Measurements from ENCODE around the gene KCNAB1. TPM values are rescaled to one million over a fixed set of nuclear protein-coding genes. Genes with fewer than 3 reads are reported as not detected.

The KCNAB1 gene
- total and polyA plus RNA-seq, 2 donors (not counting 1 experiment from before 2014, with no cell fraction given): 0.03 to 0.33 TPM

GRCh38 chr3:156400062-156400461 lies 279.7 kb downstream of the KCNAB1 start:
- H3K4me3 ChIP-seq (replicated peaks in 1 of 4; ENCODE audit: control extremely low read depth in 1 of 4, insufficient read depth in 1 of 4, low read depth in 3 of 4, low read length in 4 of 4): no peak overlapping the region
- no peak overlapping the region for H3K9ac ChIP-seq (ENCODE audit: insufficient read depth, low read length)
- TF ChIP-seq, protein P1, sequence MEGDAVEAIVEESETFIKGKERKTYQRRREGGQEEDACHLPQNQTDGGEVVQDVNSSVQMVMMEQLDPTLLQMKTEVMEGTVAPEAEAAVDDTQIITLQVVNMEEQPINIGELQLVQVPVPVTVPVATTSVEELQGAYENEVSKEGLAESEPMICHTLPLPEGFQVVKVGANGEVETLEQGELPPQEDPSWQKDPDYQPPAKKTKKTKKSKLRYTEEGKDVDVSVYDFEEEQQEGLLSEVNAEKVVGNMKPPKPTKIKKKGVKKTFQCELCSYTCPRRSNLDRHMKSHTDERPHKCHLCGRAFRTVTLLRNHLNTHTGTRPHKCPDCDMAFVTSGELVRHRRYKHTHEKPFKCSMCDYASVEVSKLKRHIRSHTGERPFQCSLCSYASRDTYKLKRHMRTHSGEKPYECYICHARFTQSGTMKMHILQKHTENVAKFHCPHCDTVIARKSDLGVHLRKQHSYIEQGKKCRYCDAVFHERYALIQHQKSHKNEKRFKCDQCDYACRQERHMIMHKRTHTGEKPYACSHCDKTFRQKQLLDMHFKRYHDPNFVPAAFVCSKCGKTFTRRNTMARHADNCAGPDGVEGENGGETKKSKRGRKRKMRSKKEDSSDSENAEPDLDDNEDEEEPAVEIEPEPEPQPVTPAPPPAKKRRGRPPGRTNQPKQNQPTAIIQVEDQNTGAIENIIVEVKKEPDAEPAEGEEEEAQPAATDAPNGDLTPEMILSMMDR (conservative IDR thresholded peaks at IDR 0.05 in 1 of 2, IDR thresholded peaks at IDR 0.05 in 1 of 2; ENCODE audit: low read depth in 1 of 2, low read length in 2 of 2): no peak
- TF ChIP-seq EZH2 (IDR thresholded peaks at IDR 0.05; ENCODE audit: low read length, missing control alignments): no peak
- no peak for DNase-seq (ENCODE audit: low read depth in 2 of 2)
- no peaks in the 10 kb centered on the region for H3K4me1 ChIP-seq (ENCODE audit: control insufficient read depth, extremely low read depth, insufficient read depth, low read length)
- no peak overlapping the region for H3K4me2 ChIP-seq (ENCODE audit: extremely low read depth, insufficient read depth, low read length)
- no peaks in the 10 kb centered on the region for H4K20me1 ChIP-seq (ENCODE audit: control insufficient read depth, extremely low read depth, insufficient read depth, low read length)
- H2AFZ ChIP-seq (ENCODE audit: low read length): no peak overlapping the region
- H3K27ac ChIP-seq (ENCODE audit: insufficient read depth, low read length): no peak overlapping the region
- no peaks in the 10 kb centered on the region for H3K9me3 ChIP-seq (ENCODE audit: control insufficient read depth, insufficient read depth, low read depth, low read length)
- no peaks in the 10 kb centered on the region for H3K79me2 ChIP-seq (ENCODE audit: control insufficient read depth, insufficient read depth, low read length)
- no peaks in the 10 kb centered on the region for H3K27me3 ChIP-seq (ENCODE audit: control insufficient read depth, insufficient read depth, low read length)
- H3K36me3 ChIP-seq (ENCODE audit: control insufficient read depth, insufficient read depth, low read length): no peaks in the 10 kb centered on the region

DNA sequence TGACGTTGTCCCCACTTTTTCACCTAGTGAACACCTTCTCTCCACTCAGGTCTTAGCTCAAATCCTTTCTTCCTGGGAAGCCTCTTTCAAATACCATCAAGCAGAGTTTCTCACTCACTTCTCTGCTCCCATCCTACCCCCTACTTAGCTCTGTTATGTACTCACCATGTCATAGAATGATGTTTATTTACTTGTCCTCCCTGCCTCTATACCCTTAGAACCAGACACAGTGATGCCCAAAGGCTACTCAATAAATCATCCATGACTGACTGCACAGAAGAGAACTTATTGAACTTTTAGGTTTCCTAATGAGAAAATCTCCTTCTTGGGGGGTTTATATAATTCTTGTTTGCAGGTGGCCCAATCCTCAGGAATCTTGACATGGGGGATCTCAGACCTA lies 280.4 kb downstream of the KCNAB1 start:
- no peaks in the 10 kb centered on the region for H3K27me3 ChIP-seq (ENCODE audit: control insufficient read depth, insufficient read depth, low read length)
- no peak overlapping the region for H2AFZ ChIP-seq (ENCODE audit: low read length)
- no peaks in the 10 kb centered on the region for H3K9me3 ChIP-seq (ENCODE audit: control insufficient read depth, insufficient read depth, low read depth, low read length)
- no peak for DNase-seq (ENCODE audit: low read depth in 2 of 2)
- H3K4me1 ChIP-seq (ENCODE audit: control insufficient read depth, extremely low read depth, insufficient read depth, low read length): no peaks in the 10 kb centered on the region
- H3K9ac ChIP-seq (ENCODE audit: insufficient read depth, low read length): no peak overlapping the region
- H3K27ac ChIP-seq (ENCODE audit: insufficient read depth, low read length): no peak overlapping the region
- H3K4me2 ChIP-seq (ENCODE audit: extremely low read depth, insufficient read depth, low read length): no peak overlapping the region
- H3K4me3 ChIP-seq (replicated peaks in 1 of 4; ENCODE audit: control extremely low read depth in 1 of 4, insufficient read depth in 1 of 4, low read depth in 3 of 4, low read length in 4 of 4): no peak overlapping the region
- no peaks in the 10 kb centered on the region for H4K20me1 ChIP-seq (ENCODE audit: control insufficient read depth, extremely low read depth, insufficient read depth, low read length)
- H3K79me2 ChIP-seq (ENCODE audit: control insufficient read depth, insufficient read depth, low read length): no peaks in the 10 kb centered on the region
- no peaks in the 10 kb centered on the region for H3K36me3 ChIP-seq (ENCODE audit: control insufficient read depth, insufficient read depth, low read length)
- no peak for TF ChIP-seq EZH2 (IDR thresholded peaks at IDR 0.05; ENCODE audit: low read length, missing control alignments)
- TF ChIP-seq, protein P1 (conservative IDR thresholded peaks at IDR 0.05 in 1 of 2, IDR thresholded peaks at IDR 0.05 in 1 of 2; ENCODE audit: low read depth in 1 of 2, low read length in 2 of 2): no peak

DNA sequence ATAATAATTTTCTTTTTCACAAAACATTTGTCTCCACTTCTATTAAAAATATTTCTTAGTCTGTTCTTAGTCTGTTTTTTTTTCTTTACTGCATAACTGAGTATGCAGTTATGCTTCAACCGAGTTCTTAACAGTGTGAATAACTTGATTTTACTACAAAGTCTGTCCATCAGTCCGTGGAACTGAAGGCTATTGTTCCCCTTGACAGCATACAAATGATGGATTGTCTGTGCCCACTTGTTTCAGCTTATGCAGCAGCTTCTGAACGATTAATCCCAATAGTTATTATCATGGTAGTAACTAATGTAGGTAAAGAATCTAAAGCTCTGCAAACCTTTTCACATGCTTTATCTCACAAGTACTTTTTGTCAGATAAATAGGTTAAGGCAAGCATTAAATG lies 283.8 kb downstream of the KCNAB1 start:
- Histone ChIP-seq H2AFZ (ENCODE audit: low read length) (no peak overlapping the region), H3K9me3 (ENCODE audit: control insufficient read depth, insufficient read depth, low read depth, low read length) (no peaks in the 10 kb centered on the region), H3K4me2 (ENCODE audit: extremely low read depth, insufficient read depth, low read length) (no peak overlapping the region), H3K4me3 (replicated peaks in 1 of 4; ENCODE audit: control extremely low read depth in 1 of 4, insufficient read depth in 1 of 4, low read depth in 3 of 4, low read length in 4 of 4) (no peak overlapping the region), H3K27ac (ENCODE audit: insufficient read depth, low read length) (no peak overlapping the region), H4K20me1 (ENCODE audit: control insufficient read depth, extremely low read depth, insufficient read depth, low read length) (no peaks in the 10 kb centered on the region), H3K4me1 (ENCODE audit: control insufficient read depth, extremely low read depth, insufficient read depth, low read length) (no peaks in the 10 kb centered on the region), H3K79me2 (ENCODE audit: control insufficient read depth, insufficient read depth, low read length) (no peaks in the 10 kb centered on the region), H3K36me3 (ENCODE audit: control insufficient read depth, insufficient read depth, low read length) (no peaks in the 10 kb centered on the region), H3K27me3 (ENCODE audit: control insufficient read depth, insufficient read depth, low read length) (peaks cover 3% of the 10 kb centered on the region), H3K9ac (ENCODE audit: insufficient read depth, low read length) (no peak overlapping the region)
- no peak for TF ChIP-seq EZH2 (IDR thresholded peaks at IDR 0.05; ENCODE audit: low read length, missing control alignments)
- TF ChIP-seq, protein P1 (conservative IDR thresholded peaks at IDR 0.05 in 1 of 2, IDR thresholded peaks at IDR 0.05 in 1 of 2; ENCODE audit: low read depth in 1 of 2, low read length in 2 of 2): no peak
- DNase-seq (ENCODE audit: low read depth in 2 of 2): no peak

Data from fibroblast of lung (primary cell).